Hippocampal formation (tissue), 2 donors: ENCODE data around the gene PRM1.
"Not testable (repeated sequence)": the region's sequence is repeated elsewhere in the genome, so short reads cannot be mapped to it uniquely, and the experiment has no call there.

Experiments
- DNase-seq, 2 donors: peaks; one replicate each; lab custom pipeline; 2025; lab: John Stamatoyannopoulos, UW

Gene PRM1

GRCh38 chr16:11298143-11298900 is 17.2 kb upstream of the PRM1 start:
- DNase-seq = no peak

- DNase-seq = peak; percentile 48 to 64
Observed at GRCh38 chr16:11297492-11298142, 16.5 kb upstream of the PRM1 start.

- DNase-seq = no peak
Observed at GRCh38 chr16:11296706-11297491, 15.8 kb upstream of the PRM1 start.

- DNase-seq = no peak
Observed at GRCh38 chr16:11296351-11296705, 15.2 kb upstream of the PRM1 start.

GRCh38 chr16:11295672-11296071 is 14.5 kb upstream of the PRM1 start:
- DNase-seq = no peak

- DNase-seq = no peak
Observed at GRCh38 chr16:11292076-11292748, 11.1 kb upstream of the PRM1 start.

GRCh38 chr16:11291091-11291703 is 10.1 kb upstream of the PRM1 start:
- DNase-seq = no peak

GRCh38 chr16:11290102-11290893 is 9.2 kb upstream of the PRM1 start:
- DNase-seq = no peak

- not testable (repeated sequence) for DNase-seq
Observed at GRCh38 chr16:11289696-11290095, 8.6 kb upstream of the PRM1 start.

- DNase-seq = no peak
Observed at GRCh38 chr16:11289202-11289601, 8.1 kb upstream of the PRM1 start.

GRCh38 chr16:11285842-11286241 is 4.7 kb upstream of the PRM1 start:
- no peak for DNase-seq

GRCh38 chr16:11283820-11284248 is 2.7 kb upstream of the PRM1 start:
- DNase-seq = no peak

GRCh38 chr16:11278681-11279628 is 2.2 kb downstream of the PRM1 start:
- no peak for DNase-seq

- DNase-seq = no peak
Observed at GRCh38 chr16:11277607-11278337, 3.4 kb downstream of the PRM1 start.

GRCh38 chr16:11276896-11277593 is 4.1 kb downstream of the PRM1 start:
- DNase-seq = no peak

- DNase-seq = no peak
Observed at GRCh38 chr16:11276143-11276895, 4.8 kb downstream of the PRM1 start, which contains the start of gene PRM2. TSS of gene PRM2 (minus strand) at chr16:11276480. CDS start at chr16:11276370, 110 bp downstream.

- no peak for DNase-seq
Observed at GRCh38 chr16:11274964-11275363, 6.2 kb downstream of the PRM1 start.
